DMS 273 (cell line): ENCODE measurements around the gene TMEM31.

ENCODE experiments used
- DNase-seq: peaks from one replicate; lab custom pipeline; 2025; ENCODE audit not compliant: unreplicated experiment; lab: John Stamatoyannopoulos, UW

Gene TMEM31

GRCh38 chrX:103710609-103711008 is at the start of gene TMEM31:
TMEM31 (plus strand) TSS chrX:103710909; CDS start chrX:103712259, 1,350 bp downstream.
- DNase-seq = no peak

- DNase-seq = no peak
Measured at GRCh38 chrX:103663981-103664762, 46.5 kb upstream of the TMEM31 start.

GRCh38 chrX:103666202-103667107 is 44.3 kb upstream of the TMEM31 start:
- no peak for DNase-seq

GRCh38 chrX:103669745-103670144 is 41.0 kb upstream of the TMEM31 start:
- no peak for DNase-seq

GRCh38 chrX:103674531-103675454 is 35.9 kb upstream of the TMEM31 start:
- DNase-seq = no peak

GRCh38 chrX:103678199-103678993 is 32.3 kb upstream of the TMEM31 start:
- DNase-seq = no peak

- no peak for DNase-seq
Measured at GRCh38 chrX:103681443-103681842, 29.3 kb upstream of the TMEM31 start.

GRCh38 chrX:103685396-103685795 is 25.3 kb upstream of the TMEM31 start:
- DNase-seq = peak; percentile 42

- DNase-seq = peak; percentile 98
Measured at GRCh38 chrX:103686199-103687072, 24.3 kb upstream of the TMEM31 start, which contains the start of gene MORF4L2. MORF4L2 (minus strand) TSS chrX:103686699; CDS start chrX:103677027, 9,672 bp downstream.

- DNase-seq = peak; percentile 93
Measured at GRCh38 chrX:103687073-103687695, 23.5 kb upstream of the TMEM31 start.

GRCh38 chrX:103687696-103688201 is 23.0 kb upstream of the TMEM31 start:
- DNase-seq = peak; percentile 87

GRCh38 chrX:103688946-103689345 is 21.8 kb upstream of the TMEM31 start:
- peak; percentile 64 for DNase-seq

GRCh38 chrX:103691059-103691458 is 19.6 kb upstream of the TMEM31 start:
- DNase-seq = no peak

GRCh38 chrX:103697687-103698086 is 13.0 kb upstream of the TMEM31 start:
- no peak for DNase-seq

- DNase-seq = no peak
Measured at GRCh38 chrX:103699243-103699642, 11.5 kb upstream of the TMEM31 start.

- no peak for DNase-seq
Measured at GRCh38 chrX:103704863-103705262, 5.8 kb upstream of the TMEM31 start.

- DNase-seq = no peak
Measured at GRCh38 chrX:103716962-103717361, 6.3 kb downstream of the TMEM31 start.

GRCh38 chrX:103718120-103718519 is 7.4 kb downstream of the TMEM31 start:
- no peak for DNase-seq
